IPS DF 6.9 (cell line): ENCODE data around the gene PI4K2B.

Experiments used
- DNase-seq: peaks from one replicate; pipeline ENCODE4 v3.0.0-alpha.2; 2013; ENCODE audit warnings: low read depth, low spot score
- H3K27ac ChIP-seq: one replicate; pipeline ENCODE4 v1.5.1; 2013; ENCODE audit warnings: low read length, control low read depth
- H3K27me3 ChIP-seq: 2 replicates; pipeline ENCODE4 v1.6.1; 2013; ENCODE audit warnings: mild to moderate bottlenecking, low read length; ENCODE audit not compliant: control insufficient read depth, insufficient read depth
- H3K36me3 ChIP-seq: 2 replicates; pipeline ENCODE4 v1.6.1; 2013; ENCODE audit warnings: low read length; ENCODE audit not compliant: control insufficient read depth, insufficient read depth
- H3K4me1 ChIP-seq: 2 replicates; pipeline ENCODE4 v1.6.1; 2013; ENCODE audit warnings: low read length; ENCODE audit not compliant: control insufficient read depth, insufficient read depth
- H3K4me3 ChIP-seq: 2 replicates; pipeline ENCODE4 v1.5.1; 2013; ENCODE audit warnings: mild to moderate bottlenecking, low read length
- H3K9me3 ChIP-seq: 2 replicates; pipeline ENCODE4 v1.6.1; 2013; ENCODE audit warnings: low read length, inconsistent platforms; ENCODE audit not compliant: control insufficient read depth, insufficient read depth
- WGBS: extraction: QIAGEN DNeasy Blood & Tissue Kit; methylation state at CpG from one replicate; pipeline ENCODE4 v1.1.7; 2013; ENCODE audit warnings: mixed read lengths, missing lambda C conversion rate; ENCODE audit not compliant: insufficient read length, insufficient coverage; 5-methylcytosine and 5-hydroxymethylcytosine counted together

Gene PI4K2B

GRCh38 chr4:25302626-25303025, 68.8 kb downstream of the PI4K2B start:
- Histone ChIP-seq H3K4me1 (no peaks in the 10 kb centered on the region), H3K36me3 (no peaks in the 10 kb centered on the region), H3K27me3 (no peaks in the 10 kb centered on the region), H3K27ac (no peak overlapping the region), H3K4me3 (no peak overlapping the region), H3K9me3 (no peaks in the 10 kb centered on the region)
- WGBS = no CpG with 5 or more reads among the region's 9 CpGs
- DNase-seq = no peak

GRCh38 chr4:25303578-25303977, 69.7 kb downstream of the PI4K2B start:
- Histone ChIP-seq H3K27me3 (no peaks in the 10 kb centered on the region), H3K36me3 (no peaks in the 10 kb centered on the region), H3K4me3 (no peak overlapping the region), H3K9me3 (no peaks in the 10 kb centered on the region), H3K4me1 (no peaks in the 10 kb centered on the region), H3K27ac (no peak overlapping the region)
- no CpG with 5 or more reads among the region's 3 CpGs for WGBS
- no peak for DNase-seq

GRCh38 chr4:25306518-25307057, 72.8 kb downstream of the PI4K2B start:
- H3K4me1 ChIP-seq = no peaks in the 10 kb centered on the region
- no peaks in the 10 kb centered on the region for H3K27me3 ChIP-seq
- no peak overlapping the region for H3K27ac ChIP-seq
- H3K4me3 ChIP-seq = no peak overlapping the region
- H3K36me3 ChIP-seq = no peaks in the 10 kb centered on the region
- no peaks in the 10 kb centered on the region for H3K9me3 ChIP-seq
- WGBS = no CpG with 5 or more reads among the region's 4 CpGs
- no peak for DNase-seq

- WGBS = no CpG with 5 or more reads among the region's 7 CpGs
- Histone ChIP-seq H3K4me3 (no peak overlapping the region), H3K36me3 (no peaks in the 10 kb centered on the region), H3K4me1 (no peaks in the 10 kb centered on the region), H3K9me3 (no peaks in the 10 kb centered on the region), H3K27me3 (no peaks in the 10 kb centered on the region), H3K27ac (no peak overlapping the region)
- no peak for DNase-seq
Measured at GRCh38 chr4:25307596-25307995, 73.8 kb downstream of the PI4K2B start.

- Histone ChIP-seq H3K4me1 (no peaks in the 10 kb centered on the region), H3K27me3 (no peaks in the 10 kb centered on the region), H3K4me3 (no peak overlapping the region), H3K36me3 (no peaks in the 10 kb centered on the region), H3K9me3 (no peaks in the 10 kb centered on the region), H3K27ac (no peak overlapping the region)
- DNase-seq = no peak
- WGBS = no CpG with 5 or more reads among the region's 2 CpGs
Measured at GRCh38 chr4:25308306-25308705, 74.5 kb downstream of the PI4K2B start.

GRCh38 chr4:25308761-25309160, 74.9 kb downstream of the PI4K2B start:
- Histone ChIP-seq H3K9me3 (no peaks in the 10 kb centered on the region), H3K27me3 (no peaks in the 10 kb centered on the region), H3K4me1 (no peaks in the 10 kb centered on the region), H3K4me3 (no peak overlapping the region), H3K27ac (no peak overlapping the region), H3K36me3 (no peaks in the 10 kb centered on the region)
- no CpG with 5 or more reads among the region's 7 CpGs for WGBS
- no peak for DNase-seq

GRCh38 chr4:25310066-25310802, 76.4 kb downstream of the PI4K2B start:
- no peak for DNase-seq
- WGBS = no CpG with 5 or more reads among the region's 4 CpGs

GRCh38 chr4:25310803-25311166, 77.0 kb downstream of the PI4K2B start:
- no peaks in the 10 kb centered on the region for H3K4me1 ChIP-seq
- H3K4me3 ChIP-seq = no peak overlapping the region
- DNase-seq = no peak
- H3K27me3 ChIP-seq = no peaks in the 10 kb centered on the region
- WGBS = no CpG with 5 or more reads among the region's 1 CpG
- no peaks in the 10 kb centered on the region for H3K36me3 ChIP-seq
- no peak overlapping the region for H3K27ac ChIP-seq
- no peaks in the 10 kb centered on the region for H3K9me3 ChIP-seq

More at GRCh38 chr4:25310066-25310802, 76.4 kb downstream of the PI4K2B start:
- no peak overlapping the region for H3K27ac ChIP-seq
- no peak overlapping the region for H3K4me3 ChIP-seq
- no peaks in the 10 kb centered on the region for H3K9me3 ChIP-seq
- H3K36me3 ChIP-seq = no peaks in the 10 kb centered on the region
- H3K27me3 ChIP-seq = no peaks in the 10 kb centered on the region
- no peaks in the 10 kb centered on the region for H3K4me1 ChIP-seq

- no peaks in the 10 kb centered on the region for H3K4me1 ChIP-seq
- H3K27me3 ChIP-seq = no peaks in the 10 kb centered on the region
- no peaks in the 10 kb centered on the region for H3K36me3 ChIP-seq
- DNase-seq = peak; percentile 48
- no CpG with 5 or more reads among the region's 40 CpGs for WGBS
- no peaks in the 10 kb centered on the region for H3K9me3 ChIP-seq
- peak within 1 kb of the TSS; percentile 86 for H3K4me3 ChIP-seq
- H3K27ac ChIP-seq = no peak within 1 kb of the TSS
Measured at GRCh38 chr4:25312496-25313200, 78.8 kb downstream of the PI4K2B start, which contains the start of gene ZCCHC4. Gene ZCCHC4, plus strand, starts transcription at chr4:25312774. Its CDS starts 36 bp downstream, at chr4:25312810.

- no peak overlapping the region for H3K27ac ChIP-seq
- no peaks in the 10 kb centered on the region for H3K9me3 ChIP-seq
- no peaks in the 10 kb centered on the region for H3K27me3 ChIP-seq
- no peak for DNase-seq
- H3K4me1 ChIP-seq = no peaks in the 10 kb centered on the region
- no CpG with 5 or more reads among the region's 23 CpGs for WGBS
- H3K4me3 ChIP-seq = peak overlapping the region; percentile 86; the same call in 1 of the 2 replicates
- H3K36me3 ChIP-seq = no peaks in the 10 kb centered on the region
Measured at GRCh38 chr4:25313201-25313895, 79.5 kb downstream of the PI4K2B start.
